Muscle of arm (tissue), 12 donors: Measurements from ENCODE around the gene HDAC4. TPM values are rescaled to one million over a fixed set of nuclear protein-coding genes. Genes with fewer than 3 reads are reported as not detected.

Experiments
- DNase-seq: peaks from one replicate; pipeline ENCODE4 v3.0.0-alpha.2; 2013
- polyA plus RNA-seq, 12 donors: library from polyadenylated mRNA; unstranded; fragments of 120-200 nt; gene quantifications; one replicate each; pipeline ENCODE4 v1.2.1, GENCODE V29; 2013; ENCODE audit not compliant: insufficient read length in 12 of 12

HDAC4 gene
- polyA plus RNA-seq, 12 donors = 10.0 to 23.7 (median 13.5) TPM; not detected in 1

DNA sequence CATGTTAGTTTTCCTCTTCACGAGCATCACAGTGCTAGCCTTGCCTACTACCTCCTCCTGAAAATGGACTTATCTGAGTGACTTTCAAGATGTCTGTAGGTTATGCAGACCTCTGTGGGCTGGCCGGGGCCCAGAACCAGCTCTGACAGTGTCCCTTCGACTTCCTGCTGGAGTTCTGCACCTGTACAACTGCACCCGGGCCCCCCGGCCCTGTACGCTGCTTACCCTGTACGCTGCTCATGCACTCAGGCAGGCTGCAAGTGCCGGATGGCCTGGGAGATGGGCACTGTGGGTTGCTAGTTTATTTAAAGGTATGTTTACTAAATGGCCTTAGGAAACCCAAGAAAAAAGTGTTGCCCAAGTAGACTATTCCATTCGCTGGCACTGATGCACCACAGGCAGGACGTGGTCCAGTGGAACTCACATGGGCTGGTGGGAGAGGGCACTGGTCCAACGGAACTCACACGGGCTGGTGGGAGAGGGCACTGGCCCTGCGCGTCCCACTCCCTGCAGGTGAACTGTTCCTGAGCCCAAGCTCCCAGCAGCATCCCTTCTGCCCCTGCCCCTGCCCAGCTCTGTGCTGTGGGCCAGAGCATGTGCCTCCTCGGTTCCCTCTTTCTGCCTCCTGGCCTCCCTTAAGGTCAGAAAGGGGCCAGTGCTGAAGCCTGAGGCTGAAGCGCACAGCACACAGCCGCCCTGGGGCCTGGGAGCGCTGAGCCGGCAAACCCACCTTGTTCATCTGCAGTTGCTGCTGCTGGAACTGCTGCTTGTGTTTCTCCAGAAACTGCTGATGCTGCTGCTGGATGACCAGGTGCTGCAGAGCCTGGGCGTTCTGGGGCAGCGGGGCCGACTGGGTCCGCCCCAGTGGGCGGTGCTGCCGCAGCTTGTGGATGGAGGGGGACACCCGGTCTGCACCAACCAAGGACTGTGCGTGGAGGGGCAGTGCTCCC lies 274.8 kb downstream of the HDAC4 start:
- no peak for DNase-seq

DNA sequence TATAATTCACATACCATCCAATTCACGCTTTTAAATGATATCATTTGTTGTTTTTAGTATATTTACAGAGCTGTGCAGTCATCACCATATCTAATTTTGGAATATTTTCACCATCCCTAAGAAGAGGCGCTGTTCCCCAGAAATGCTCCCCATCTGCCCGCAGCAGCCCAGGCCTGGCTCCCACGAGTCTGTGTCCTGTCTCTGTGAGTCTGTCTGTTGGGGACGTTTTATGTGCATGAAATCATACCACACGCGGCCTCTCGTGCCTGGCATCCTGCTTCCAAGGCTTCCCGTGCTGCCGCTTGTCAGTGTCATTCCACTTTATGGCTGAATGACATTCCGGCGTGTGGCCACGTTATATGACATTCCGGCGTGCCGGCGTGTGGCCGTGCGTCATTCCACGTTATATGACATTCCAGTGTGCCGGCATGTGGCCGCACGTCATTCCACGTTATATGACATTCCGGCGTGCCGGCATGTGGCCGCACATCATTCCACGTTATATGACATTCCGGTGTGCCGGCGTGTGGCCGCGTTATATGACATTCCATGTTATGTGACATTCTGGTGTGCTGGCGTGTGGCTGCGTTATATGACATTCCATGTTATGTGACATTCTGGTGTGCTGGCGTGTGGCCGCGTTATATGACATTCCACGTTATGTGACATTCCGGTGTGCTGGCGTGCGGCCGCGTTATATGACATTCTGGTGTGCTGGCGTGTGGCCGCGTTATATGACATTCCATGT lies 276.5 kb downstream of the HDAC4 start:
- DNase-seq = no peak

DNA sequence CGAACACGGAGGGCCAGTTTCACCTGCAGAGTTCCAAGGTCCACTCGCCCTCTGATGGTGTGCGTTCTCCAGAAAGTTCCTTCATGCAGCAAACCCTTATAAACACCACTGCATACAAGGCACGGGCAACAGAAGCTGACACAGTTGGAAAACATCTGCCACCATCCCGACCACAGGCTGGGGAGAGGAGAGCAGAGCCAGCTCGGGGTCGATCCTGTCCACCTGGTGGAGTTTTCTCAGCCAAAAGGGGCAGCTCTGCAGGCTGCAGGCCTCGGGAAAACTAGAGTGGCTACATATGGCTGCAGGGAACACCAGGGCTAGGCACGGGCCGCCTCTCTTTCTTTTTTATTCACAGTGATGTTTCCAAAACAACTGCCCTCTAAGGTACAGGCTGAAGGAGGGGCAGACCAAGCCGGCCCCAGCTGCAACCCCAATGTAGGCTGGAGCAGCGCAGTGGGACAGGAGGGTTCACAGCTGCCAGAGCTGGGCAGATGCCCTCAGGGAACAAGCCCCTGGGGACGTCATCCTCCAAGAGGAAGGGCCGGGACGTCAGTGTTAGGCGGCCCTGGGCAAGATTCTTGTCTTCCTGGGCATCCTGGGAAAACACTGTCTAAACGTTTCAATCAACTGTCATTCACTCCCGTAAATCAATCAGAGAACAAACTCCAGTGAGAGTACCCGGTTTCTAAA lies 278.3 kb downstream of the HDAC4 start:
- DNase-seq = no peak

DNA sequence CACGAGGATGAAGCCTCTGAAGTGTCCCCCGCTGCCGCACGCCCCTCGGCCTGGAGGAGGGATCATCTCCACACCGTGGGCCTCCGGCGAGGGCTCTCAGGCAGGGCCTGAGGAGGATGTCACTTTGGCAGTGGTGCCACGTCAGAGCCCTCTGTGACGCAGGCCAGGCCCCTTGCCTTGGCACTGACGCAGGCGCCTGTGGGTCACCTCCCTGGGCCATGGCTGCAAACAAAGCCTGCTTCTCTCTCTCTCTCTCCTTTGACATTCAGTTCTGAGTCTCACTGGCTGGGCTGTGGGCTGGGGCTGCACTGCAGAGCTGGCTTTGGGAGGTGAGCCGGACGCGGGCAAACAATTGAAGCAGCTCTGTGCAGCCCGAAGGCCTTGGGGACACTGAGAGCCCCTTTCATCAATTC lies 279.2 kb downstream of the HDAC4 start:
- DNase-seq = no peak

DNA sequence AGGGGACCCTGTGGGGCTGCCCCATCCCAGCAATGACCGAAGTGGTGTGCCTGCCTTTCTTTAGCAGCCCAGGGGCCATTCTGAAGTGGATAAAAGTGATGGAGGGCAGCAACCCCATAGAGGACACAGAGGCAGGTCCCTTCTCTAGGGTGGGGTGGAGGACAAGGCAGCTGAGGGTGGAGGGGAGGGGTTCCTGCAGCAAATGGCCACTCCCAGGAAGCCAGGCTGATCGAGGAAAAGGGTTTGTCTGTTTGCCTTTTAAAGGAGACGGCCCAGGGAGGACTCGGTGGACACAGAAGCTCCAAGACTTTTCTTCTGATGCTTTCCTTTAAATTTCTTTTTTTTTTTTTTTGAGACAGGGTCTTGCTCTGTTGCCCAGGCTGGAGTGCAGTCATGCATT lies 280.2 kb downstream of the HDAC4 start:
- DNase-seq = no peak

DNA sequence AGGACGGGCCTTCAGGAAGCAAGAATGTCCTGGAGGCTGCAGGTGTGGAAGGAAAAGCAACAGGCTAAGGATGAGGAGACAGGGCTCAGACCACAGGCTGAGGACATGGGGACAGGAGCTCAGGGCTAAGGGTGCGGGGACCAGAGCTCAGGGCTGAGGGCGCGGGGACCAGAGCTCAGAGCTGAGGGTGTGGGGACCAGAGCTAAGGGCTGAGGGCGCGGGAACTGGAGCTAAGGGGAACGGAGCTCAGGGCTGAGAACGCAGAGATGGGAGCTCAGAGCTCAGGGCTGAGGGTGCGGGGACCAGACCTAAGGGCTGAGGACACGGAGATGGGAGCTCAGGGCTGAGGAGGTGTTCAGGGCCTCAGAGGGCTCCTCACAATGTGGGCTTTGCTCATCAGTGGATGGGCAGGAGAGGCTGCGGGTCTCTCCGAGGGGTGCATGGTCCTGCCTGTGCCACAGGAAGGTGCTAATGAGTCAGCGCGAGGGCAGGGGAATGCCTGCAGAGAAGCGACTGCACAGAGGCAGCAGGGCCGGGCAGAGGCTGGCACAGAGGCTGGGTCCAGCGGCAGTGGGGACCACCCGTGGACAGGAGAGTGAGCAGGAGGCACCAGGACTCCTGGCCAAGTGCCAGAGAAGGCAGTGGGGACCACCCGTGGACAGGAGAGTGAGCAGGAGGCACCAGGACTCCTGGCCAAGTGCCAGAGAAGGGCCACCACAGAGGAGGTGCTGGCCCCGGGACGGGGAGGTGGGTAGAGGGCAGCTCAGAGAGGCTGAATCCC lies 281.3 kb downstream of the HDAC4 start:
- no peak for DNase-seq

DNA sequence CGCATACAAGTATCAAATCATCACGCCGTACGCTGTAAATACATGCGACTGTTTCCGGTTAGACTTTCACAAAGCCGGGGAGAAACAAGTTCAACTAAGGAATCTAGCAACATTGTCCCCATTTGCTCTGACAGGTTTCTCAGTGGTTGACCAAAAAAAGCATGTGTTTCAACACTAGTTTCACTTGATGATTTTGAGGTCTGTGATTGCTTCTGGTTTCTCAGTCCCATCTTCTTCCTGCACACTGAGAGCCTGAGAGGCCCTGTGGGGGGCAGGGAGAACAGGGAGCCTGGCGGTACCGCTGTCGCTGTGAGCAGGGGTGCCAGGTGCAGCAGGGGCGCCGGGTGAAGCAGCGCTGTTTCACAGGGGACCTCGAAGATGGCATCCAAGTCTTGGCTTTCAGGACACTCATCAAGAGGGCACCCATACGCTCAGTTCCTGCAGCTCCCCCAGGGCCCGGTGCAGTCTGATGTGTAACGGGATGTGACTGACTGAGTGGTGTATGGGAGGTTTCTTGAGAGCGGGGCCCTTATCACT lies 282.1 kb downstream of the HDAC4 start:
- DNase-seq = no peak

DNA sequence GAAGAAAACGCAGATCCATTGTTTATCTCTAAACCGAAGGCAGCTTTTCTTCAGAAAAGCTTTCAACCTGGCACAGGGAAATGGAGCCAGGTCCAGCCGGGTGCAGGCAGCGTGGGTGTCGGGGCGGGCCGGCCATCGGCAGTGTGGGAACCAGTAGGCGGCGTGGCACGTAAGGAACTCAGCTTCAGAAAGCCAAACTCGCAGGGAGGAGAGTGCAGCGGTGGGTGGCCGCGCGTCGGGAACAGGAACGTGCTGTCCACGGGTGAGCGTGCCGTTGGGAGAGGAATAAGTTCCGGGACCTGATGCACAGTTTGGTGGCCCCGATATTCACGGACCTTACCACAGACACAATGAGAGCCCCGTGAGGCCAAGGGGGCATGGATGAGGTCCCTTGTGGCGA lies 282.6 kb downstream of the HDAC4 start:
- DNase-seq = no peak

DNA sequence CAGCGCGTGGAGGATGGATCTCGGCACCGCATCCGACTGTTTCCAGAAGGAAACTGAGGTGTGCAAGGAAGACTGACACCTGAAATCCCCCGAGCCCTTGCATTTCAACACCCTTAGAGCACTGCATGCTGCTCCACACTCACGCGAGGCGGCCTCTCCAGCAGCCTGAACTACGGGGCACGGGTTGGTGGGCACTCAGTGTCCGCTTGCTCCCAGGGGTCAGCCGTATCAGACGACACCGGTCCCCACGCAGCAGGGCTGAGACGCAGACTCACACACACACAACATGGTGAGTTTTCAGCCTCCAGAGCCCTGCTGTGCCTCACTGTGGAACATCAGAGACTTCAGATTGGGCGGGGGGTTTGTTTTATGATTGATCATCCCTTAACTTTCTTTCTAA lies 283.0 kb downstream of the HDAC4 start:
- no peak for DNase-seq

DNA sequence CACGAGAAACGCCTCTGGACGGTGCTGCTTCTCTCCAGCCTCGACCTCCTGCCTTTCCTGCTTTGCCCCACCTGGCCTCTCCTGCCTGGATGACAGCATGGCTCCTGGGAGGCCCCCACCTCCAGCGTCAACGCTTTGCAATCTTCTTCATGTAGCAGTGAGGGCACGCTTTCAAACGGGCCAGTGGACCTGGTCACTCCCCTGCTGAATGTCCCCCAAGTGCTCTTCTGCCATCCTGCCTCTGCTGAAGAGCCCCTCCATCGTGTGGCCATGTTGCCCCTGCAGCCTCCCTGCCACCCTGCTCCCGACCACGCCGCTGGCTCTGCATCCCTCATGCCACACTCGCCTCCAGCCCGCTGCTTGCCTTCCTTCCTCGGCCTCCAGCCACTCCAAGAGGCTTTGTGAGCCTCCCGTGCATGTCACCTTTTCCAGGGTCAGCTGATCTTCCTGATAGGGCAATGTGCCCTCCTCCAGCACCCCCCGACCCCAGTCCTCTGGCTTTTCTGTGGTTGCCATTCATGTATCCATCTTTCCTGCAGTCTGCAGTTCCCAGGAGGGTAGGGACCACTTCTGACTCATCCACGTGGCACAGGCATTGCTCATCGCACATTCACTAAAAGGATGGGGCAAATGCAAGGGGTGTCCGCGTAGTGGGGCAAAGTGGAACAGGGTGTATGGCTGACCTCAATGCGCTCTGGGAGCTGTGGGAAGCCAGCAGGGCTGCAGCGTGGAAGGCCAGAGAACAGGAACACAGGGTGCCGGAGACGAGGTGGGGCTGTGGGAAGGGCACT lies 284.2 kb downstream of the HDAC4 start:
- DNase-seq = no peak

DNA sequence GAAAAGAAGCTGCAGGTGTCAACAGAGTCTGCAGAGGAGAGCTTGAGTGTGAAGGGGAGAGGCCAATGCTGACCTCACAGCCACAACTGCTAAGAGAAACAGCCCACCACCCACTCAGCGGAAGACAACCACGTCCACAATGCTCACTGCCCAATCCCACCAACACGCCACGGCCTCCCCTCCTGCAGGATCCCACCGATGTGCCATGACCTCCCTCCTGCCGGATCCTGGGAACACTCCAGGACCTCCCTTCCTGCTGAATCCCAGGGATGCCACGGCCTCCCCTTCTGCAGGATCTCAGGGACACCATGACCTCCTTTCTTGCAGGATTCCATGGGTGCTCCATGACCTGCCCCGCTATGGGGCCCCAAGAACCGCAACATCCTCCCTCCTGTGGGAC lies 285.2 kb downstream of the HDAC4 start:
- no peak for DNase-seq

DNA sequence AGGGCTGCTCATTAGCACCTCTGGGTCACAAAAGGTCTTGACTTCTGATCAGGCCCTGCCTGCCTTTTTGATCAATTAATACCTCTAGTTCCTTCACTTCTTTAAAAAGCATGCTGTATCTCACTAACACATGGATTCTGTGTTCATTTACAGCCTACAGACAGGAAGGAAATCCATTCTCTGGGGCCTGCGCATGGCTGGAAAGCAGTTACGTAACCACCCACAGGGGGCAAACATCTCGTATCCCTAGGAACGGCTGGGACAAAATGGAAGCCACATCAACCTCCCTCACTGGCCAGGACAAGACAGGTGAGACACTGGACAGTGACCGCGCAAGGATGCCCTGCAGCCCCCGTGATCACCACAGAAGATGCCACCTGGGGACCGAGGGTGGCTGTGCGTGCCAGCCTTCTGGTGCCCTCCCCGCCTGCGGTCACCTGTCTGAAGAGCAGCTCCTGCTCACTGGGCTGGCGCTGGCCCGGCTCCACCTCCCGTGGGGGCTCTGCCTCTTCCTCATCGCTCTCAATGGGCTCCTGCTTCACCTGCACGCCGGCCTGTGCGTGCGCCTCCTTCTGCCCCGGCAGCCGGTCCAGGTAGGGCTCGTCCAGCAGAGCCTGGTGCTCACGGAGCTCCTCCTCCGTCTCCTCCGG lies 286.1 kb downstream of the HDAC4 start:
- no peak for DNase-seq

DNA sequence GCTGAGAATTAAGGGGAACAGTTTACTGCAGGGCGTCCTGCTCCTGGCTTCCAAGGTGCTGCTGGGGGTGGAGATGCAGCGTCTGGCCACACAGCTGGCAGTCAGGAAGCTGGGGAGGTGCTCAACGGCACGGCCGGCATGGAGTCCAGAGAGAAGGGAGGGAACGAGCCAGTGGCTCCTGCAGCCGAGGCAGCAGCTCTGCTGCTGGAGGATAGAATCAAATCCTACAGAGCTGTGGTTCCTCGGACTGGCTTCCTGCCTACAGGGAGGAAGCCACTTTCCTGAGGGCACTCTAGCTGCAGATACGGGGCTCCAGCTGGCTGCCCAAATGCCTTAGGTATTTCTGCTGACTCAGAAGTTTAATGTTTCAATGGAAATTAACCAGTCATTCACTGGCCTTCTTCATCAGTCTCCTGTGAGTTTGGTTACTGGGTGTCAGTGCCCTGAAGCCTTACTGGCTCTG lies 286.7 kb downstream of the HDAC4 start:
- DNase-seq = no peak

DNA sequence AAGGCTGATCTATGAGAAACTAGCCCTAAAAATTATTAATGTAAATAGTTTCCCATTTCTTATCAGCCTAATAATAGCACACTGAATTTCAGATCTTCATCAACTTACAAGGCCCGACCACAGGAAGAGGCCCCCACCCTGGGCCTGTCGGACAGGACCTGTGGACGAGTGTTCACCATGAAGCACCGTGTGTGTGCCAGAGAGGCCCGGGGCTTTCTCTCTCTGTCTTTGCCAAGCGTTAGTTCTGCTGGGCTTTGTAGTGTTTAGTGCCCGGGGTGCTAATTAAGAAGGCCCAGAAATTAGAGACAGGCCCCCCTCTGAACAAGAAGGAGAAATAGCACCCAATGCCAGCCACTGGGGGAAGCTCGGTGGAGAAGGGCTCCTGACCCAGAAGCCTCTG lies 287.2 kb downstream of the HDAC4 start:
- no peak for DNase-seq

DNA sequence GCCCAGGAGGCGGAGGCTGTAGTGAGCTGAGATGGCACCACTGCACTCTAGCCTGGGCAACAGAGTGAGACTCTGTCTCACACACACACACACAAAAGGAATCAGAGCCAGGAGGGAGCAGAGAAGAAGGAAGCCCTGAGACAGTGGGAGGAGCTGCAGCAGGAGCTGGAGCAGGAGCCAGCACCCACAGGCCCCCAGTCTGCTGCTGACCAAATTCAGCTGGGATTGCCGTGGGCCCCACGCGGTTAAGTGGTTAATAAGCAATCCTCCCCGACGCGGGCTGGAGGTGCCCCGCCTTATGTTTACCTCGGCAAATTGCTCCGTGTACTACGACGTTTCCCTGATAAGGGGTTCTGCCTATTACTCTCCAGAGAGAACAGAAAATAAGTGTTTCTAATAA lies 287.6 kb downstream of the HDAC4 start:
- no peak for DNase-seq

DNA sequence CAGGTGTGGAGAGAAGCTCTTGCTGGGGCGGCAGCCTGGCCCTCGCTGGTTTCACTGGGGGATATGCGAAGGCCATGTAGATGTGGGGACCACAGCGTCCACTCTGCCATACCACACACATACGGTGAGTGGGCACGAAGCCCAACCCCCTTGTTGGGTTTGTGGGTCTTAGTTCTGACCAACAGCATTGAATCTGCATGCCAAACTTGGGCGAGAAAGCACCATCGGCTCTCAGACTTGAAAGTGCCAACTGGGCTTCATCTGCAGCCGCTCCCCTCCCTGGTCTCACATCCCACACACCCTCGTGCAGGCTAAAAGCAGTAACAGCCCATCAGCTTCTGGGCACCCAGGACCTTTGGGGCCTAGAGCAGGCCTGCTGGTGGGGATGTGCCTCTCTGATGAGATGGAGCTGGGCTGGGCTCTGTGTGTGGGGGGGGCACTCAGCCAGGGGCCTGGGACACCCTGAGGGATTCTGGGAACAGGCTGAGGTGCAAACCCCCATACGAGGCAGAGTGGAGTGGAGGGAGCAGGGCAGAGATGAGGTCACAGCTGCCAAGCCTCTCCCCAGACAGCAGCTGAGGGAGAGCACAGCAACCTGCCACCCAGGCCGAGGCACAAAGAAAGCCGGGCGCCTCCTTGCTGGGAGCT lies 288.6 kb downstream of the HDAC4 start:
- no peak for DNase-seq

DNA sequence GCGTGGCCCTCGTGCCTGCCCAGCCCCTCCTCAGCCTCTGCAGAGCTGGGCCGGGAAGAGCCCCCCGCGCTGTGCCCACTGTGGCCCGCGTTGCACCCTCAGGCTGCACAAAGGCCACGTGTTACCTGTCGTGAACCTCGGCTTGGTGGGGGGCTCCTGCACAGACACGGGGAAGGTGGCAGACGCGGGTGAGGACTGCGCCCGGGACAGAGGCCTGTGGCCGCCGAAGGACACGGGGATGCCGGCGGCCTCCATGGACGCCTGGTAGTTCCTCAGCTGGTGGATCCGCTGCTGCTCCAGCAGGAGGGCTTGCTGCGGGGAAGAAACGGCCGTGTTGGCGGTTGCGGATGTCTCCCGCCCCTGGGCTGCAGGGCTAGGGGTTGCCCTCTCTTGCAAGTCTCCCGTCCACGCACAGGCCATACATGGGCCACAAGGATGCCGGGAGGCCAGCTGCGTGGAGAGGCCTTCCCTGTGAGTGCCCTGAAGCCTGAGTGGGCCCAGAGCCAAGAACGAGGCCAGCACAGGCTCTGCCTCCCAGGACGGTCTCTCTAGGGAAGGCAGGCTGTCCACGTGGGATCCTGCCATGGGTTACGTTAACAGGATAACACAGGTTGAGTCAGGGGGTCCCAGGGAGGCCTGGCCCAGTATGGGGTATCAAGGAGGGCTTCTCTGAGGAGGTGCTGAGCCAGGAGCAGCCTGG lies 289.3 kb downstream of the HDAC4 start:
- no peak for DNase-seq

DNA sequence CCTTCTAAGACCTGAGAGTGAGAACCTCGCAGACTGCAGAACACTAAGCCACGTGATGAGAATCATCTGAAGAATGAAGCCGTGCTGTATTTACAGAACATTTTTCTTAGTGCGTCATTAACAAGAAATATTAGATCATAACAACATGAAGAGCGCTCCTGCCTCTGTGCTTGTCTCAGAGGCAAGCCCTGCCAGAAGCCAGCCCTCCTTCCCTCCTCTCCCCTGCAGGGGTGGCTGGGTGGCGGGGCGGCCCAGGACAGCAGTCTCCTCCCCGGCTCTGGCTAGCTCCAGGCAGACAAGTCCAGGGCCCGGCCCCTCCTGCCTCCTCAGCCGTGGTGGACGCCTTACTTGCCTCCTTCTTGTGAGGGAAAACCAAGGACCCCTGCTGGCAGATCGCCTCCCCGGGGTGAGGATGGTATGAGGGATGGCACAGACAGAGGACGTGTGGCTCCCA lies 290.2 kb downstream of the HDAC4 start:
- no peak for DNase-seq
